MM.1S (cell line): ENCODE measurements around the gene SYCE1.

Experiments used
- EZH2 ChIP-seq: fragments of 300-600 bp; sonication (generic); optimal IDR thresholded peaks from 2 replicates; pipeline ENCODE3; 2017; ENCODE audit warnings: low read depth, mild to moderate bottlenecking, antibody characterized with exemption, low read length, mixed read lengths
- EZH2phosphoT487 ChIP-seq: fragments of 300-600 bp; sonication (generic); IDR thresholded peaks from 2 replicates; pipeline ENCODE4 v1.6.1; 2018; ENCODE audit warnings: antibody characterized with exemption, low read length
- TF ChIP-seq, protein P1 (sequence below): fragments of 300-600 bp; sonication (generic); IDR thresholded peaks from 2 replicates; pipeline ENCODE4 v1.5.1; 2016; ENCODE audit warnings: antibody characterized with exemption, low read length, mixed read lengths

DNA sequence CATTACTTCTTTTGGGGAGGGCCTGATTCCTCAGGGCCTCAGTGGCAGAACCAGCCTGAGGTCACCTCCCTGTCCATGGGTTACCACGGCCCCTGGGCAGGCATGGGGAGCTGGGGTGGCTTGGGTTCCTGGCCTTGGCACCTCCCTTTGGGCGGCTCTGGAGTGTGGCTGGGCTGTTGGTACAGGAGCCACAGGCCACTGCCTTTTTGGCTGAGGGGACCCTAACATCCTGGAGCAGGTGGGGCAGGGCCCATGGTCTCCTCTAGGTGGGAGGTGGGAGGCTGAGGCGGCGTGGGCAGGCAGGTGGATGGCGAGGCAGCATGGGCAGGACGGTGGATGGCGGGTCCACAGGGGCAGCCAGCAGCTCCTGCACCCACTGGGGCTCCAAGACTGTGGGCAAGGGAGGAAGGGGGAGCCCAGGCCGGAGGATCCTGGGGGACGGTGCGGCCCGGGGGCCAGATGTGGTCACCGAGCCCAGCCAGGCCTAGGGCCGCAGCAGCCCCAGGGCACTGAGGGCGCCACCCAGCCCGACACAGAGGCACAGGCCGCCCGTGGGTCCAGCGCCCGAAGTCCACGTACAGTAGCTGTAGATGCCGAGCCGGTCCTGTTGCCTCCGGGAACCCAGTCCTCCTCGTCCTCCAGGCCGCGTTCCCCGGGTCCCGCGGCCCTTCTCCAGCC is 2.4 kb upstream of the SYCE1 start:
- TF ChIP-seq EZH2, result no peak
- TF ChIP-seq, protein P1, sequence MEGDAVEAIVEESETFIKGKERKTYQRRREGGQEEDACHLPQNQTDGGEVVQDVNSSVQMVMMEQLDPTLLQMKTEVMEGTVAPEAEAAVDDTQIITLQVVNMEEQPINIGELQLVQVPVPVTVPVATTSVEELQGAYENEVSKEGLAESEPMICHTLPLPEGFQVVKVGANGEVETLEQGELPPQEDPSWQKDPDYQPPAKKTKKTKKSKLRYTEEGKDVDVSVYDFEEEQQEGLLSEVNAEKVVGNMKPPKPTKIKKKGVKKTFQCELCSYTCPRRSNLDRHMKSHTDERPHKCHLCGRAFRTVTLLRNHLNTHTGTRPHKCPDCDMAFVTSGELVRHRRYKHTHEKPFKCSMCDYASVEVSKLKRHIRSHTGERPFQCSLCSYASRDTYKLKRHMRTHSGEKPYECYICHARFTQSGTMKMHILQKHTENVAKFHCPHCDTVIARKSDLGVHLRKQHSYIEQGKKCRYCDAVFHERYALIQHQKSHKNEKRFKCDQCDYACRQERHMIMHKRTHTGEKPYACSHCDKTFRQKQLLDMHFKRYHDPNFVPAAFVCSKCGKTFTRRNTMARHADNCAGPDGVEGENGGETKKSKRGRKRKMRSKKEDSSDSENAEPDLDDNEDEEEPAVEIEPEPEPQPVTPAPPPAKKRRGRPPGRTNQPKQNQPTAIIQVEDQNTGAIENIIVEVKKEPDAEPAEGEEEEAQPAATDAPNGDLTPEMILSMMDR, result no peak
- no peak for TF ChIP-seq EZH2phosphoT487
